HEK293T (cell line): ENCODE measurements around the gene CARM1.
"Not testable (repeated sequence)": the region's sequence is repeated elsewhere in the genome, so short reads cannot be mapped to it uniquely, and the experiment has no call there.

Source experiments
- CTCF ChIA-PET: fragments of 350-600 bp; formaldehyde crosslinking; extraction: SDS; loops from one replicate; lab custom pipeline; 2021; ENCODE audit warnings: antibody characterized with exemption, inconsistent platforms; lab: Yijun Ruan, JAX
- POLR2A ChIA-PET: fragments of 350-600 bp; formaldehyde crosslinking; extraction: SDS; loops from one replicate; lab custom pipeline; 2020; ENCODE audit warnings: antibody characterized with exemption, inconsistent platforms; lab: Yijun Ruan, JAX
- DNase-seq: peaks from one replicate; pipeline ENCODE4 v3.0.0; 2012; ENCODE audit warnings: mixed read lengths; ENCODE audit errors: extremely low spot score
- ARNT ChIP-seq: fragments of 450-650 bp; IDR thresholded peaks from 2 replicates; pipeline ENCODE4 v1.6.1; 2017; ENCODE audit warnings: mild to moderate bottlenecking
- BHLHE40 ChIP-seq: fragments of 450-650 bp; IDR thresholded peaks from 2 replicates; pipeline ENCODE4 v1.6.1; 2016; ENCODE audit warnings: mild to moderate bottlenecking, moderate library complexity, borderline replicate concordance
- CTBP1 ChIP-seq: fragments of 450-650 bp; IDR thresholded peaks from 2 replicates; pipeline ENCODE4 v1.6.1; 2016; ENCODE audit warnings: borderline replicate concordance
- ELF4 ChIP-seq: fragments of 450-650 bp; IDR thresholded peaks from 2 replicates; pipeline ENCODE4 v1.6.1; 2017; ENCODE audit warnings: antibody characterized with exemption
- FOXA1 ChIP-seq: fragments of 450-650 bp; IDR thresholded peaks from 2 replicates; pipeline ENCODE4 v1.6.1; 2016; ENCODE audit warnings: mild to moderate bottlenecking
- FOXK2 ChIP-seq: fragments of 450-650 bp; IDR thresholded peaks from 2 replicates; pipeline ENCODE4 v1.6.1; 2016; ENCODE audit warnings: mild to moderate bottlenecking
- FOXM1 ChIP-seq: fragments of 450-650 bp; IDR thresholded peaks from 2 replicates; pipeline ENCODE4 v1.6.1; 2017; ENCODE audit warnings: mild to moderate bottlenecking, borderline replicate concordance
- HDGF ChIP-seq: fragments of 450-650 bp; IDR thresholded peaks from 2 replicates; pipeline ENCODE4 v1.6.1; 2017; ENCODE audit warnings: antibody characterized with exemption, borderline replicate concordance
- L3MBTL2 ChIP-seq: fragments of 450-650 bp; conservative IDR thresholded peaks from 2 replicates; pipeline ENCODE4 v1.6.1; 2016; ENCODE audit warnings: mild to moderate bottlenecking
- LEF1 ChIP-seq: fragments of 450-650 bp; IDR thresholded peaks from 2 replicates; pipeline ENCODE4 v1.6.1; 2017; ENCODE audit warnings: mild to moderate bottlenecking, borderline replicate concordance
- NFRKB ChIP-seq: fragments of 450-650 bp; IDR thresholded peaks from 2 replicates; pipeline ENCODE4 v1.6.1; 2016; ENCODE audit warnings: mild to moderate bottlenecking, moderate library complexity
- SP1 ChIP-seq: fragments of 450-650 bp; IDR thresholded peaks from 2 replicates; pipeline ENCODE4 v1.6.1; 2017
- SUZ12 ChIP-seq: fragments of 450-650 bp; IDR thresholded peaks from 2 replicates; pipeline ENCODE4 v1.6.1; 2016; ENCODE audit warnings: mild to moderate bottlenecking
- TARDBP ChIP-seq: fragments of 450-650 bp; IDR thresholded peaks from 2 replicates; pipeline ENCODE4 v1.6.1; 2016
- ZNF384 ChIP-seq: fragments of 450-650 bp; IDR thresholded peaks from 2 replicates; pipeline ENCODE4 v1.6.1; 2016
- TF ChIP-seq, protein P1 (sequence below): fragments of 450-650 bp; IDR thresholded peaks from 2 replicates; pipeline ENCODE4 v1.6.1; 2016

The CARM1 gene

DNA sequence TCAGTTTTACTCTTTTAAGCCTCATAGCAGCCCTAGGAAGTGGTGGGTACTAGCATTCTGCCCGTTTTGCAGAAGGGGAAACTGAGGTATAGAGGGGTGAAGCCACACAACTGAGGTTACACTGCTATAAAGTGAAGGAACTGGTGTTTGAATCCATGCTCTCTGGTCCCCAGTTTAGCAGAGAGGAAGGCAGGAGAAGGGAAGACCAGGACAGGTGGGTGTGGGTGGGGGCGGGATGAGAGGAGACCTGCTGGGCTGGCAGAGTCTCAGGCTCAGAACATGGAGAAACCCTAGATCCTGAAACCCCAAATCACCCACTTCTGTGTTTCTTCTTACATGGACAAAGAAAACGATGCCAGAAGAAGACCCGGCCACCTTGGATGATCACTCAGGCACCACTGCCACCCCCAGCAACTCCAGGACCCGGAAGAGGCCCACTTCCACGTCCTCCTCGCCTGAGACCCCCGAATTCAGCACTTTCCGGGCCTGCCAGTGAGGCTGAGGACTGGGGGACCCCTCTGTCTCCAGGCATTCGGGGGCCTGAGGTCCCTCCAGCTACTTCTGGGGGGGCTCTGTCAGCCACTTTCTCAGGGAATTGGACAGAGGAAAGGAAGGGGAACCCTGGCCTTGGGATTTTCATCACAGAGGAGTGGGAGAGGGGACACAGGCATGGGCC is 2.3 kb upstream of the CARM1 start:
- ChIA-PET POLR2A (interaction anchor here (4.8 kb wide), 1 partner anchor 33 kb away, joined by 20 read pairs; the partner anchor contains the start of gene TMED1), CTCF (interaction anchor here (1.7 kb wide), 1 partner anchor 11 kb away, joined by 4 read pairs; no protein-coding TSS in a partner anchor)
- no peak for TF ChIP-seq TARDBP
- no peak for DNase-seq

DNA sequence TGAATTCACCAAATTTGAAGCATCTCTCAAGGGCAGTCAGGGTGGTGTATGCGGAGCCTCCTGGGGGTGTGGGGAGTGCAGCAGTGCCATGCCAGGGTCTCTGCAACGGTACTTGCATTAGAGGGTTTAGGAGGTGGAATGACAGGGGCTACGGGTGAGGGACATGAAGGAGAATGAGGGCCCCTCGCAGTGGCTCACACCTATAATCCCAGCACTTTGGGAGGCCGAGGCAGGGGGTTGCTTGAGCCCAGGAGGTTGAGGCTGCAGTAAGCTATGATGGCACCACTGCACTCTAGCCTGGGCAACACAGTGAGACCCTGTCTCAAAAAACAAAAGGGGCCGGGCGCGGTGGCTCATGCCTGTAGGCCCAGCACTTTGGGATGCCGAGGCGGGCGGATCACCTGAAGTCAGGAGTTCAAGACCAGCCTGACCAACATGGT is 1.5 kb upstream of the CARM1 start:
- CTCF ChIA-PET = interaction anchor here (0.6 kb wide), 1 partner anchor 67 kb away, joined by 6 read pairs; no protein-coding TSS in a partner anchor

DNA sequence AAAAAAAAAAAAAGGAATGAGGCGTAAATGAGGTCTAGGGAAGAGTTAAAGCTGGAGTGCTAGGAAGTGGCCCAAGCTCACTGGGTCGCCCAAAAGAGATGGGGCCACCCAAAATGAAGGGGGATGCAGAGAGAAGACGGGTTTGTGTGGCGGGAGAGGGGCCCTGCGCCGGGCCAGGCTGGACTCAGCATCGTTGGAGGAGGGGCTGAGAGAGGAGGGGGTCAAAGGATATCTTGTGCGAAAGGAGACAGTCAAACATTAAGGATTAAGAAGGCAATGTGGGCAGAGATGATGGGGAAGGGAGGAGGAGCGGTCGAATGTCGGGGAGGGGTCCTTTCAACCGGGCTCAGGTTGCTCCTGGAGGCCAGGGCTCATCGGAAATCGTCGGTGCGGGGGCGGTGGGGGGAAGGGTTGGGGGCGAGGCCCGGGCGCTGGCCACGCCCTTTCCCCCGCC is 825 bp upstream of the CARM1 start:
- POLR2A ChIA-PET = interaction anchor here (0.6 to 4.8 kb wide), 3 partner anchors 35 to 153 kb away, joined by 3 to 20 read pairs (median 3); partner anchors contain the start of genes DNM2 and TMED1
- no peak for DNase-seq
- TF ChIP-seq L3MBTL2 = no peak
- TF ChIP-seq ZNF384 = peak; percentile 93
- CTCF ChIA-PET = interaction anchor here (0.5 to 1.1 kb wide), 17 partner anchors 8 to 200 kb away, joined by 3 to 13 read pairs (median 4); partner anchors contain the start of genes DNM2 and TMED1

More for the DNA sequence above, 1.5 kb upstream of the CARM1 start:
- not testable (repeated sequence) for DNase-seq
- POLR2A ChIA-PET = interaction anchor here (1.4 to 4.8 kb wide), 2 partner anchors 34 to 53 kb away, joined by 3 to 20 read pairs; partner anchors contain the start of gene TMED1

DNA sequence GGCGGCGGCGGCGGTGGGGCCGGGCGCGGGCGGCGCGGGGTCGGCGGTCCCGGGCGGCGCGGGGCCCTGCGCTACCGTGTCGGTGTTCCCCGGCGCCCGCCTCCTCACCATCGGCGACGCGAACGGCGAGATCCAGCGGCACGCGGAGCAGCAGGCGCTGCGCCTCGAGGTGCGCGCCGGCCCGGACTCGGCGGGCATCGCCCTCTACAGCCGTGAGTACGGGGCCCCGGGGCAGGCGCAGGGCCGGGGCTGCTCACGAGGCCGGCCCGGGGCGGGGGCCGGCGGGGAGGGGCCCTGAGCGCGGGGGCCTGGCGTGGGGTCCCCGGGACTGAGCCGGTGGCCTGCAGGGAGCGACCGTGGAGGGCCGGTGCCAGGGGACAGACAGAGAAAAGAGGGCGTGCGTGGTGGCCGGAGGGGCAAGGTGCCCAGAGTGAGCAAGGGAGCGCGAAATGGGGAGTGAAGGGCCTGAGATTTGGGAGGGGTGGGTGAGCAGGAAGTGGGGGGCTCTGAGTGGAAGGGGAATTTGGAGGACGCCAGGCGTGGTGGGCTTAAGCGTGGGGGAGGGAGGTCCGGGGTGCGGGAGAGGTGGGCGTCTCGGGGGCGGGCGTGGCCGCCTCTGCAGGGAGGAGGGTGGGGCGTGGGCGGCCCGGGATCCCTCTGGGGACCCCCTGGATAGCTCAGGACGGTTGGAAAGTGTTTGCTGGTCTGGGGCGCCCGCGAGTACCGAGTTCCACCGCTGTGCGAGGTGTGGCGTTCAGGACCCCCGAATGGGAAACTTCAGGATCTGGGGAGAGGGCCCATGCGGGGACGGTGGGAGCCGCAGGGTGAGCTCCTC is 575 bp downstream of the CARM1 start:
- DNase-seq = no peak
- CTCF ChIA-PET = interaction anchor here (0.5 to 1.6 kb wide), 11 partner anchors 8 to 443 kb away, joined by 3 to 8 read pairs (median 3); no protein-coding TSS in a partner anchor
- POLR2A ChIA-PET = interaction anchor here (0.6 to 4.8 kb wide), 5 partner anchors 9 to 154 kb away, joined by 3 to 20 read pairs (median 5); partner anchors contain the start of genes DNM2 and TMED1
- TF ChIP-seq ELF4 (no peak), NFRKB (no peak)

DNA sequence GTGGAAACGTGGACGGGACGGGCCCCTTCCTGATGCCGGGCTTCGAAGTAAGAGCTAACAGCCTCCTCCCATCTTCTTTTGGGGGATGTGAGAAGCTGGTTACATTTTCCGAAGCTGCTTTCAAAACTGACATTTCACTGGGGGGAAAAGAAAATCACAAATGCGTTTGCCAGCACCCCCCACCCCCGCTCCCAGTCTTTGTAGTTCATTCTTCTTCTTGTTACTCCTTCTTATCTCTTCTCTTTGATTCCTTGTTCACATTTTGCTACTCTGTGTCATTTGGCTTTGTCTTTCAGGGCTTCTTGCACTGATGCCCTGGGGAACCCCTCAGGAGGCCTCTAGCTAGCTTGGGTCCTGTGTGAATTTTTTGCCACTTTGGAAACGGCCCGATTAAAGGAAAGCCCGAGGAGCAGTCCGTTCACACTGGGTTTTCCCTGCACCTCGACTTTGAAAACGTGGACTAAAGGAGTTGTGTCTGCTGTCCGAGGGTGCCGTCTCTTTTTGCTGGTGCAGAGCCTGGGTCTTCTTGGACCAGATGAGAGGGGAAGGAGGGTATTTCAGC is 1.3 kb downstream of the CARM1 start:
- POLR2A ChIA-PET = interaction anchor here (0.6 to 4.8 kb wide), 6 partner anchors 8 to 228 kb away, joined by 3 to 20 read pairs (median 4); partner anchors contain the start of genes DNM2 and TMED1
- no peak for DNase-seq
- CTCF ChIA-PET = interaction anchor here (0.6 to 1.6 kb wide), 8 partner anchors 8 to 262 kb away, joined by 3 to 8 read pairs (median 3); no protein-coding TSS in a partner anchor

DNA sequence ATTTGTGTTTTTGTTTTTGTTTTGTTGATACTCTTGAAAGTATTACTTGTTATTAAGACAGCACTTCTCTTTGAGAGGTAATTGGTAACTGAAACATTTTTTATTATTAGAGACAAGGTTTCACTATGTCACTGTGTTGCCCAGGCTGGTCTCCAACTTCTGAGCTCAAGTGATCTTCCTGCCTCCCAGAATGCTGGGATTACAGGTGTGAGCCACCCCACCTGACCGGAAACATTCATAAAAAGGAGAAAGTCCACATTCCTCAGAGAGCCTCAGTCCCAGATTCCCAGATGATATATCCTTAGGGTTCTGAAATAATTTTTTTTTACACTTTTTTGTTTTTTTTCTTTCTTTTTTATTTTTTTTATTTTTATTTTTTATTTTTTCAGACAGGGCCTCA is 2.7 kb downstream of the CARM1 start:
- ChIA-PET CTCF (interaction anchor here (1.7 kb wide), 1 partner anchor 10 kb away, joined by 7 read pairs; no protein-coding TSS in a partner anchor), POLR2A (no interaction called here)
- no peak for TF ChIP-seq SP1
- TF ChIP-seq ARNT = no peak
- TF ChIP-seq FOXA1 = no peak
- TF ChIP-seq SUZ12 = no peak
- TF ChIP-seq ZNF384 = no peak
- TF ChIP-seq, protein P1, sequence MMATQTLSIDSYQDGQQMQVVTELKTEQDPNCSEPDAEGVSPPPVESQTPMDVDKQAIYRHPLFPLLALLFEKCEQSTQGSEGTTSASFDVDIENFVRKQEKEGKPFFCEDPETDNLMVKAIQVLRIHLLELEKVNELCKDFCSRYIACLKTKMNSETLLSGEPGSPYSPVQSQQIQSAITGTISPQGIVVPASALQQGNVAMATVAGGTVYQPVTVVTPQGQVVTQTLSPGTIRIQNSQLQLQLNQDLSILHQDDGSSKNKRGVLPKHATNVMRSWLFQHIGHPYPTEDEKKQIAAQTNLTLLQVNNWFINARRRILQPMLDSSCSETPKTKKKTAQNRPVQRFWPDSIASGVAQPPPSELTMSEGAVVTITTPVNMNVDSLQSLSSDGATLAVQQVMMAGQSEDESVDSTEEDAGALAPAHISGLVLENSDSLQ = no peak
- TF ChIP-seq FOXK2 = no peak
- TF ChIP-seq FOXM1 = no peak
- TF ChIP-seq TARDBP = no peak
- TF ChIP-seq CTBP1 = no peak
- TF ChIP-seq NFRKB = no peak
- DNase-seq = no peak

More for the DNA sequence above, 1.3 kb downstream of the CARM1 start:
- TF ChIP-seq FOXA1 (no peak), LEF1 (no peak), SUZ12 (no peak), NFRKB (no peak), SP1 (no peak), ARNT (no peak), ELF4 (no peak), FOXM1 (no peak), HDGF (no peak), CTBP1 (no peak), FOXK2 (no peak), L3MBTL2 (no peak), BHLHE40 (no peak), TARDBP (no peak), ZNF384 (no peak)
- TF ChIP-seq, protein P1 = no peak
